Mesothelial cell of epicardium (in vitro differentiated cells): ENCODE measurements around the gene SYNGR2. TPM values are rescaled to one million over a fixed set of nuclear protein-coding genes. Genes with fewer than 3 reads are reported as not detected.

Source experiments
- DNase-seq, 2 experiments: peaks; one replicate each; pipeline ENCODE4 v3.0.0; 2021; ENCODE audit warnings: low spot score in 2 of 2; ENCODE audit not compliant: unreplicated experiment in 2 of 2
- H3K27ac Mint-ChIP-seq: 2 replicates; pipeline ENCODE4 v1.8.0; 2021; ENCODE audit warnings: mixed read lengths
- H3K27me3 Mint-ChIP-seq: 2 replicates; pipeline ENCODE4 v1.8.0; 2021; ENCODE audit warnings: low read depth, mixed read lengths
- H3K36me3 Mint-ChIP-seq: 2 replicates; pipeline ENCODE4 v1.8.0; 2021; ENCODE audit warnings: mixed read lengths
- H3K4me1 Mint-ChIP-seq: 2 replicates; pipeline ENCODE4 v1.8.0; 2021; ENCODE audit warnings: mixed read lengths
- H3K4me3 Mint-ChIP-seq: 2 replicates; pipeline ENCODE4 v1.8.0; 2021; ENCODE audit warnings: mild to moderate bottlenecking, moderate library complexity, mixed read lengths
- H3K9me3 Mint-ChIP-seq: 2 replicates; pipeline ENCODE4 v1.8.0; 2021; ENCODE audit warnings: mixed read lengths
- total RNA-seq: library from RNA; stranded (reverse); gene quantifications from 3 replicates; pipeline ENCODE4 v1.2.1, GENCODE V29; 2021
- TF ChIP-seq, protein P1 (sequence below): fragments of 200-600 bp; sonication (generic); IDR thresholded peaks from one replicate; pipeline ENCODE4 v1.5.0; 2021; ENCODE audit warnings: antibody characterized with exemption; ENCODE audit not compliant: unreplicated experiment

SYNGR2 gene
- total RNA-seq, 1 donor from 2014 or later: 52.0 TPM

DNA sequence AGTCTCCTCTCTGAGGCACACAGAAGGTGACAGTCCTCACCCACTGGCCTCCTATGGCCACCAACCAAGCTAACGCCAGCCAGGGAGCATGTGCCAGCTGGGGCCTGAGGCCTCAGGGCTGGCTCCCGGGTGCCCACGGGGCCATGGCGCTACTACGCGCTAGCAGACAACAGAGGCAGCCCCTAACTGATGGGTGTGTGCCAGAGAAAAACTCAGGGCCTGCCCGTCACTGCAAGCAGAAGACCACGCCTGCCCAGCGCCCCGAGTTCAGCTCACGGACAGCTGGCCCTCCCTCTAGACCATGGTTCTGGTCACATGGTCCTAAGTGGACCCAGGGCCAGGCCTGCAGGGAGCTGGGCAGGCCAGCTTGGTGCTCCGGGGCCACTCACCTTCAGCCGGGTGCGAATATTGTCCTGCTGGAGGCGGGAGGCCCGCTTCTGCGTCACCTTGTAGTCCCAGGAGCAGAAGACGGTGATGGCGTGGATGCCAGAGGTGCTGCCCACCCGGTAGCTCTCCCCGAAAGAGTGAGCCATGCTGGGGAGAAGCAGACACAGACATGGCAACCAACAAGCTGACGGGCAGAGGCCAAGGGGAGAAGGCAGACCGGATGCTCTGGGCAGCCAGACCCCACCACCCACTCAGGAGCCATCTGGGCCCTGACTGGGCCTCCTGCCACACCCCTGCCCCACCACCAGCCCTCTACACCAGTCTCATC is 46.0 kb upstream of the SYNGR2 start:
- no peak overlapping the region for H3K27ac Mint-ChIP-seq
- peaks cover 5% of the 10 kb centered on the region for H3K36me3 Mint-ChIP-seq
- TF ChIP-seq, protein P1, sequence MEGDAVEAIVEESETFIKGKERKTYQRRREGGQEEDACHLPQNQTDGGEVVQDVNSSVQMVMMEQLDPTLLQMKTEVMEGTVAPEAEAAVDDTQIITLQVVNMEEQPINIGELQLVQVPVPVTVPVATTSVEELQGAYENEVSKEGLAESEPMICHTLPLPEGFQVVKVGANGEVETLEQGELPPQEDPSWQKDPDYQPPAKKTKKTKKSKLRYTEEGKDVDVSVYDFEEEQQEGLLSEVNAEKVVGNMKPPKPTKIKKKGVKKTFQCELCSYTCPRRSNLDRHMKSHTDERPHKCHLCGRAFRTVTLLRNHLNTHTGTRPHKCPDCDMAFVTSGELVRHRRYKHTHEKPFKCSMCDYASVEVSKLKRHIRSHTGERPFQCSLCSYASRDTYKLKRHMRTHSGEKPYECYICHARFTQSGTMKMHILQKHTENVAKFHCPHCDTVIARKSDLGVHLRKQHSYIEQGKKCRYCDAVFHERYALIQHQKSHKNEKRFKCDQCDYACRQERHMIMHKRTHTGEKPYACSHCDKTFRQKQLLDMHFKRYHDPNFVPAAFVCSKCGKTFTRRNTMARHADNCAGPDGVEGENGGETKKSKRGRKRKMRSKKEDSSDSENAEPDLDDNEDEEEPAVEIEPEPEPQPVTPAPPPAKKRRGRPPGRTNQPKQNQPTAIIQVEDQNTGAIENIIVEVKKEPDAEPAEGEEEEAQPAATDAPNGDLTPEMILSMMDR: no peak
- no peaks in the 10 kb centered on the region for H3K9me3 Mint-ChIP-seq
- no peak for DNase-seq
- no peaks in the 10 kb centered on the region for H3K27me3 Mint-ChIP-seq
- peaks cover 9% of the 10 kb centered on the region for H3K4me1 Mint-ChIP-seq
- no peak overlapping the region for H3K4me3 Mint-ChIP-seq

DNA sequence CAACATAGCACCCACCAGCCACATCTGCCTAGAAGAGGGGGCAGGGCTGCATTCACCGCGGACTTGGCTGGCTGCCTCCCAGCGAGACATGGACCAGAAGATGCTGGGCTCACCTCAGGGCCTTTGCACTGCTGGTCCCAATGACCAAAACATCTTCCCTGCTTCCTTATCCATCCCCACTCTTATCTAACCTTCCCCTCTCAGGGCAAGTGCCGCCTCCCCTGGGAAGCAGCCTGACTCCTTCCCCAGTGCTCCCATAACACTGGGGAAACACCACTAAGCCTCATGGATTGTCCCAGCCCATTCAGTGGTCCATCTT is 45.5 kb upstream of the SYNGR2 start:
- Mint-ChIP-seq H3K9me3 (no peaks in the 10 kb centered on the region), H3K27ac (no peak overlapping the region), H3K27me3 (no peaks in the 10 kb centered on the region), H3K4me3 (no peak overlapping the region), H3K36me3 (peaks cover 5% of the 10 kb centered on the region), H3K4me1 (peaks cover 14% of the 10 kb centered on the region)
- TF ChIP-seq, protein P1: no peak
- no peak for DNase-seq

DNA sequence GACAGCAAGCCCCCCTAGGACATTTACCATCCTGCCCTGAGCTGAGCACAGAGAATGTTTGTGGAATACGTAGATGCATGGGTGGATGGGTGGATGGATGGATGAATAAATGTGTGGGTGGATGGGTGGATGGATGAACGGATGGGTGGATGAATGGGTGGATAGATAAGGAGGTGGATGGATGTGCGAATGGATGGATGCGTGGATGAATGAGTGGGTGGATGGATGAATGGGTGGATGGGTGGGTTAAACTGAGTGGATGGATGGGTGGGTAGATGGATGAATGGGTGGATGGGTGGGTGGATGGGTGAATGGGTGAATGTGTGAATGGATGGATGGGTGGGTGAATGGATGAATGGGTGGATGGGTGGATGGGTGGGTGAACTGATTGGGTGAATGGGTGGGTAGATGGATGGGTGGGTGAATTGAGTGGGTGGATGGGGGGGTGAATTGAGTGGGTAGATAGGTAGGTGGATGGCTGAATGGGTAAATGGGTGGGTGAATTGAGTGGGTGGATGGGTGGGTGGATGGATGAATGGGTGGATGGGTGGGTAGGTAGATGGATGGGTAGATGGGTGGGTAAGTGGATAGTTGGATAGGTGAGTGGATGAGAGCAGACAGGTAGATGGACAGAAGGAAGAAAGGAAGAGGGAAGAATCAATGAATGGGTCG is 45.0 kb upstream of the SYNGR2 start:
- Mint-ChIP-seq H3K27ac (no peak overlapping the region), H3K4me3 (no peak overlapping the region), H3K36me3 (peaks cover 5% of the 10 kb centered on the region), H3K4me1 (peaks cover 14% of the 10 kb centered on the region), H3K9me3 (no peaks in the 10 kb centered on the region), H3K27me3 (no peaks in the 10 kb centered on the region)
- TF ChIP-seq, protein P1: no peak
- no peak for DNase-seq

DNA sequence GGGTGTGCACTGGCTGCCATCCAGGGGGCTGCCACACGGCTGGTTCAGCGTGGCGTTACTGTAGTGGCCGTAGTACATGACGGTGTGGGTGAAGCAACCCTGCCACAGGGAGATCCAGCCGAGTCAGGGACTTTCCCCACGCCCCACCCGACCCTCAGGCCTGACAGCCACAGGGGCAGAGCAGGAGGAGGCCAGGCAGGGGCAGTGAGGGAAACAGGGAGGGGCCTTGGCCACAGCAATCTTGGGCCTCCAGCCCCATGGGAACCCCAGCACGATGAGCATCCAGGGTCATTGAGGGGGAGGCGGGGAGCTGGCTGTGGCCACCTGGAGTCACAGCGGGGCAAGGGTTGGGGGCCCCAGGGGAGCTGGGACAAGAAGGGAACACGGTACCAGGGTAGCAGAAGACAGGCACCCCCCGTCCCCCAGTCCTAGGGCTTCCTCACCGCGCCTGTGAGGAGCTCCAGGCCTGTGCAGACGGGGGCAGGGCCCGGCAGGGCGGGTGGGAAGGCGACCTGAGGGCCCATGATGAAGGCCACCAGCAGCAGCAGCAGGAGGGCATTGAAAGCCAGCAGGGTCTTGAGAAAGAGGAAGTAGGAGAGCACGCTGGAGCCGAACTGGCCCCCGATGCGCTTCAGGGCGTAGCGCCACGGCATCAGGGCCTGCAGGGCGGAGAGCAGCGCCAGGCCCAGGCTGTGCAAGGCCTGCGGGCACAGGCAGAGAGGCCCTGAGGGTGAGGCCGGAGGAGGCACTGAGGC is 44.1 kb upstream of the SYNGR2 start:
- H3K4me1 Mint-ChIP-seq: peaks cover 20% of the 10 kb centered on the region
- H3K4me3 Mint-ChIP-seq: no peak overlapping the region
- no peak overlapping the region for H3K27ac Mint-ChIP-seq
- H3K27me3 Mint-ChIP-seq: no peaks in the 10 kb centered on the region
- peaks cover 5% of the 10 kb centered on the region for H3K36me3 Mint-ChIP-seq
- DNase-seq: no peak
- TF ChIP-seq, protein P1: no peak
- no peaks in the 10 kb centered on the region for H3K9me3 Mint-ChIP-seq

DNA sequence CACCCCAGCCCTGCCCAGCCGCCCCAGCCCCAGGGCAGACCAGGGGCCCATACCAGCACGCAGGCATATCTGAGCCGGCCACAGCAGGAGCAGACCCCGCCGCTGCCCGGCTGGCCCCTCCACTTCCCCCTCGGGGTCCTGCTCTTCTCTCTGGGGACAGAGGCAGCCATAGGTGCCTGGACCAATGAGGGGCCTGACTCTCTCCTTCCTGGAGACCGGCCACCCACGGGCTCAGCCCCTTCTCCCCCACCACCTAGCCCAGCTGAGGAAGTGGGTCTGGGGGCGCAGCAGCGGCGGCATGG is 43.6 kb upstream of the SYNGR2 start:
- no peaks in the 10 kb centered on the region for H3K9me3 Mint-ChIP-seq
- no peak overlapping the region for H3K4me3 Mint-ChIP-seq
- H3K36me3 Mint-ChIP-seq: peaks cover 5% of the 10 kb centered on the region
- DNase-seq: no peak
- no peak overlapping the region for H3K27ac Mint-ChIP-seq
- H3K27me3 Mint-ChIP-seq: no peaks in the 10 kb centered on the region
- H3K4me1 Mint-ChIP-seq: peaks cover 21% of the 10 kb centered on the region
- TF ChIP-seq, protein P1: no peak
